Choroid plexus epithelial cell (primary cell): ENCODE results near the gene TP53TG5.
A peak's percentile ranks its signal among the peaks of the same experiment; 100 is the strongest.

Experiments
- DNase-seq: peaks from one replicate; pipeline ENCODE4 v3.0.0-alpha.2; 2010; ENCODE audit warnings: low read depth
- H3K4me3 ChIP-seq: 2 replicates; pipeline ENCODE4 v1.5.1; 2011; ENCODE audit warnings: low read depth, mild to moderate bottlenecking, control low read depth, low read length, moderate library complexity
- CTCF ChIP-seq: conservative IDR thresholded peaks from 2 replicates; pipeline ENCODE4 v1.5.1; 2011; ENCODE audit warnings: low read depth, mild to moderate bottlenecking, control low read depth, inconsistent platforms, low read length, moderate library complexity

TP53TG5 gene

GRCh38 chr20:45374966-45375365, 3.2 kb downstream of the TP53TG5 start:
- TF ChIP-seq CTCF = no peak
- DNase-seq = no peak
- no peak overlapping the region for H3K4me3 ChIP-seq

- DNase-seq = no peak
- no peak for TF ChIP-seq CTCF
- no peak overlapping the region for H3K4me3 ChIP-seq
These were observed 4.0 kb downstream of the TP53TG5 start for GRCh38 chr20:45374101-45374467.

GRCh38 chr20:45373353-45374100, 4.6 kb downstream of the TP53TG5 start:
- peak; percentile 87 for DNase-seq
- peak; percentile 95 for TF ChIP-seq CTCF
- H3K4me3 ChIP-seq = peak overlapping the region; percentile 63

- H3K4me3 ChIP-seq = no peak overlapping the region
- no peak for TF ChIP-seq CTCF
- DNase-seq = no peak
These were observed 5.3 kb downstream of the TP53TG5 start for GRCh38 chr20:45372646-45373352.

- DNase-seq = no peak
- no peak overlapping the region for H3K4me3 ChIP-seq
- no peak for TF ChIP-seq CTCF
These were observed 5.9 kb downstream of the TP53TG5 start for GRCh38 chr20:45372241-45372640.

- no peak for DNase-seq
- no peak for TF ChIP-seq CTCF
- no peak overlapping the region for H3K4me3 ChIP-seq
These were observed 7.5 kb downstream of the TP53TG5 start for GRCh38 chr20:45370571-45371160.
